Kidney (tissue), 14 donors: Measurements from ENCODE around the gene ABLIM3. TPM values are rescaled to one million over a fixed set of nuclear protein-coding genes. Genes with fewer than 3 reads are reported as not detected.

ENCODE experiments used
- DNase-seq, 5 donors: peaks; one replicate each; pipeline ENCODE4 v3.0.0-alpha.2; 2013 to 2020
- FAIRE-seq: peaks from 2 replicates; lab custom pipeline; 2012; peaks lifted over from hg19 to GRCh38; lab: Jason Lieb, UNC
- H3K27ac ChIP-seq, 2 donors: one replicate each; pipeline ENCODE4 v1.7.0; 2013; ENCODE audit warnings: low read depth in 2 of 2, low read length in 2 of 2, inconsistent platforms in 1 of 2
- H3K27me3 ChIP-seq: one replicate; pipeline ENCODE4 v1.7.1; 2013; ENCODE audit warnings: low read length, inconsistent platforms; ENCODE audit not compliant: control insufficient read depth, insufficient read depth
- H3K36me3 ChIP-seq, 3 donors: one replicate each; pipeline versions ENCODE4 v1.7.0 to v1.7.1; 2013; ENCODE audit warnings: low read length in 3 of 3, control low read depth in 1 of 3, inconsistent platforms in 1 of 3; ENCODE audit not compliant: insufficient read depth in 3 of 3, control insufficient read depth in 2 of 3
- H3K4me1 ChIP-seq, 3 donors: one replicate each; pipeline versions ENCODE4 v1.7.0 to v1.7.1; 2013; ENCODE audit warnings: low read length in 3 of 3, inconsistent platforms in 1 of 3, low read depth in 1 of 3; ENCODE audit not compliant: control insufficient read depth in 2 of 3, insufficient read depth in 2 of 3
- H3K4me3 ChIP-seq, 3 donors: one replicate each; pipeline versions ENCODE4 v1.7.0 to v1.8.1; 2013; ENCODE audit warnings: low read length in 3 of 3, control low read depth in 1 of 3, inconsistent platforms in 1 of 3
- H3K9ac ChIP-seq, 3 donors: one replicate each; pipeline versions ENCODE4 v1.7.0 to v1.7.1; 2013; ENCODE audit warnings: low read length in 3 of 3, control low read depth in 1 of 3, inconsistent platforms in 1 of 3
- H3K9me3 ChIP-seq, 3 donors: one replicate each; pipeline versions ENCODE4 v1.7.0 to v1.7.1; 2013; ENCODE audit warnings: low read length in 3 of 3, control low read depth in 1 of 3, inconsistent platforms in 1 of 3; ENCODE audit not compliant: control insufficient read depth in 2 of 3, insufficient read depth in 1 of 3
- intact Hi-C: fragments of 100-400 bp; cut with DNase I; formaldehyde crosslinking; loops from one replicate; pipeline ENCODE4 v1.11.1; 2022
- polyA plus RNA-seq: library from polyadenylated mRNA; stranded (reverse); fragments of 350-450 nt; fragmentation: Illumina TruSeq; extraction: RNeasy Lipid Tissue Mini Kit (QIAGEN cat#74804); gene quantifications from one replicate; pipeline ENCODE4 v1.2.3, GENCODE V29; 2014; ENCODE audit warnings: low read depth, low replicate concordance; ENCODE audit not compliant: insufficient read depth
- total RNA-seq: library from RNA; stranded (reverse); fragmentation: NEBNext Ultra II Directional; extraction: Animal tissue kit (Norgen Biotek cat#: 25700); gene quantifications from one replicate; pipeline ENCODE4 v1.2.1, GENCODE V29; 2021
- TF ChIP-seq, protein P1 (sequence below): IDR thresholded peaks from 3 replicates; pipeline ENCODE4 v1.5.1; 2012; ENCODE audit warnings: mild to moderate bottlenecking, moderate library complexity, borderline replicate concordance; ENCODE audit not compliant: insufficient read depth; ENCODE audit errors: extremely low read depth
- donor health status: control.
- donor health status: control.
- donor health status: control.
- donor health status: control.
- donor health status: control.
- donor health status: DM: yes; HTN: yes; CAD: no.
- donor health status: Normal renal cell carcinoma (clear cell type).

Gene ABLIM3
- total and polyA plus RNA-seq, 2 donors from 2014 or later = 20.1 to 21.7 TPM

DNA sequence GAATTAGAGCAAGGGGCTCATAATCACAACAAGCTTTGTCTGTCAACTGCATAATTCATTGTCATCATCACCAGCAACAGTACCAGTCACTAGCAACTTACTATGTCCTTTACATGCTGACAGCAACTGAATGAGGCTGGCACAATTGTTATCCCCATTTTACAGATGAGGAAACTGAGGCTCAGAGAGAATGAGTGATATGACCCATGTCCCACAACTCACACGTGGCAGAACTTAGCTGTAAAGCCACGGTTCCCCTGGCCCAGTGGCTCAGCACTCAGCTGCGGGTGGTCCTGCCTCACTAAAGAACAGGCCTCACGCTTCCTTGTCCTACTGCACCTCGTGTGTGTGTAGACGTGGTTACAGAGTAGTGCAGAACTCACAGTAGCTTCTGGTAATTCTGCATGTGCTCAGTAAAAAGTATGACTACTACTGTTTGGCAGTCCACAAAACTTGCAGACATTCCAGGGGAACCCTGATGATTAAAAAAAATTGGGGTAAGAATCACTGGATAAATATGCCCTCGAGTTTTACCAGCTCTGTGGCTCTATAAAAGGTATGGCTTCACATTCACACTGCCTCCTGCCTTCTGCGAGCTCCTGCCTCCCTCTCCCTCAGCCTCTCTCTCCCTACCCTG is 160.6 kb downstream of the ABLIM3 start:
- H3K9ac ChIP-seq = no peak overlapping the region
- H3K27ac ChIP-seq = no peak overlapping the region
- intact Hi-C loops = no loop called here
- no peak for FAIRE-seq
- TF ChIP-seq, protein P1, sequence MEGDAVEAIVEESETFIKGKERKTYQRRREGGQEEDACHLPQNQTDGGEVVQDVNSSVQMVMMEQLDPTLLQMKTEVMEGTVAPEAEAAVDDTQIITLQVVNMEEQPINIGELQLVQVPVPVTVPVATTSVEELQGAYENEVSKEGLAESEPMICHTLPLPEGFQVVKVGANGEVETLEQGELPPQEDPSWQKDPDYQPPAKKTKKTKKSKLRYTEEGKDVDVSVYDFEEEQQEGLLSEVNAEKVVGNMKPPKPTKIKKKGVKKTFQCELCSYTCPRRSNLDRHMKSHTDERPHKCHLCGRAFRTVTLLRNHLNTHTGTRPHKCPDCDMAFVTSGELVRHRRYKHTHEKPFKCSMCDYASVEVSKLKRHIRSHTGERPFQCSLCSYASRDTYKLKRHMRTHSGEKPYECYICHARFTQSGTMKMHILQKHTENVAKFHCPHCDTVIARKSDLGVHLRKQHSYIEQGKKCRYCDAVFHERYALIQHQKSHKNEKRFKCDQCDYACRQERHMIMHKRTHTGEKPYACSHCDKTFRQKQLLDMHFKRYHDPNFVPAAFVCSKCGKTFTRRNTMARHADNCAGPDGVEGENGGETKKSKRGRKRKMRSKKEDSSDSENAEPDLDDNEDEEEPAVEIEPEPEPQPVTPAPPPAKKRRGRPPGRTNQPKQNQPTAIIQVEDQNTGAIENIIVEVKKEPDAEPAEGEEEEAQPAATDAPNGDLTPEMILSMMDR = no peak
- H3K36me3 ChIP-seq = no peaks in the 10 kb centered on the region
- H3K27me3 ChIP-seq = no peaks in the 10 kb centered on the region
- peaks cover 0 to 15% (median 5%) of the 10 kb centered on the region in 3 donors for H3K4me1 ChIP-seq
- no peak for DNase-seq
- H3K9me3 ChIP-seq = no peaks in the 10 kb centered on the region
- no peak overlapping the region for H3K4me3 ChIP-seq

DNA sequence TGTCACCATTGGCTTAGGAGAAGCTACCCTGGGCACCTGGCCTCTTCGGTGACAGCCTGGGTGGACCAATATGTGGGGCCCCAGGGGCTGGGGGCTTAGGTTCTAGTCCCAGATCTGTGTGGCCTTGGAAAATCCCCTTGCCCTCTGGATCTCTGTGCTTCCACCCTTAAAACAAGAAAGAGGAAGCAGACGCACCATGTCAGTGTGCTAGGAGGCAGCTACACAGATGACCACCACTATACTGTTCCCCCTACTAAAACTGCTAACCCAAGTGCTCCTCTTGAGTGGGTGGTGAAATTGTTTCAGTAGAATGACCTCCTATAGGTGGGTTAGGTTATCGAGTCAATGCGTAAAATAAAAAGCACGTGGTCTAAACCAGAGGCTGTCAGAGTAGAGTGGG is 161.3 kb downstream of the ABLIM3 start:
- Histone ChIP-seq H3K27ac (no peak overlapping the region), H3K9me3 (no peaks in the 10 kb centered on the region), H3K9ac (no peak overlapping the region), H3K4me1 (peaks cover 0 to 15% (median 5%) of the 10 kb centered on the region in 3 donors), H3K27me3 (no peaks in the 10 kb centered on the region), H3K4me3 (no peak overlapping the region), H3K36me3 (no peaks in the 10 kb centered on the region)
- TF ChIP-seq, protein P1 = no peak
- intact Hi-C loops = no loop called here
- DNase-seq (no peak), FAIRE-seq (no peak)

DNA sequence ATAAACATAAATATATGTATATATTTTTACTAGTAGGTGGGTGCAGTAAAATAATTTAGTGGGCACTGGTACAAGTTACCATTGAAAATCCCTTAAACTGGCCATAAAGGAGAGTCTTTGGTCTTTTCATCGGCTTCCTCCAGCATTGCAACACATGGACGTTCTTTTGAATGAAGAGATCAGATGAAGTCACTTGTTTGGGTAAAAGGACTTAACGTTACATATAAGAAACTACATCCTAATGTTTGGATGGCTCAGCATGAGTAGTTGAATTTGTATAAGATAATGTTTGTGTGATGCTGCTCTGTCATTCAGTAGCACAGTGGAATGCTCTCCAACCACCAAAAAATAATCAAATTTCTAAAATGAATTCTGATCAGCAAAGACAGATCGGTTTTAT is 161.9 kb downstream of the ABLIM3 start:
- H3K36me3 ChIP-seq = no peaks in the 10 kb centered on the region
- H3K4me3 ChIP-seq = no peak overlapping the region
- H3K27me3 ChIP-seq = no peaks in the 10 kb centered on the region
- intact Hi-C loops = no loop called here
- FAIRE-seq (no peak), DNase-seq (no peak)
- peaks cover 0 to 15% (median 5%) of the 10 kb centered on the region in 3 donors for H3K4me1 ChIP-seq
- TF ChIP-seq, protein P1 = no peak
- H3K9me3 ChIP-seq = no peaks in the 10 kb centered on the region
- H3K27ac ChIP-seq = no peak overlapping the region
- H3K9ac ChIP-seq = no peak overlapping the region
